ENCODE results near the gene ZDHHC15.
"Not testable (repeated sequence)": the region's sequence is repeated elsewhere in the genome, so short reads cannot be mapped to it uniquely, and the experiment has no call there.

DNA sequence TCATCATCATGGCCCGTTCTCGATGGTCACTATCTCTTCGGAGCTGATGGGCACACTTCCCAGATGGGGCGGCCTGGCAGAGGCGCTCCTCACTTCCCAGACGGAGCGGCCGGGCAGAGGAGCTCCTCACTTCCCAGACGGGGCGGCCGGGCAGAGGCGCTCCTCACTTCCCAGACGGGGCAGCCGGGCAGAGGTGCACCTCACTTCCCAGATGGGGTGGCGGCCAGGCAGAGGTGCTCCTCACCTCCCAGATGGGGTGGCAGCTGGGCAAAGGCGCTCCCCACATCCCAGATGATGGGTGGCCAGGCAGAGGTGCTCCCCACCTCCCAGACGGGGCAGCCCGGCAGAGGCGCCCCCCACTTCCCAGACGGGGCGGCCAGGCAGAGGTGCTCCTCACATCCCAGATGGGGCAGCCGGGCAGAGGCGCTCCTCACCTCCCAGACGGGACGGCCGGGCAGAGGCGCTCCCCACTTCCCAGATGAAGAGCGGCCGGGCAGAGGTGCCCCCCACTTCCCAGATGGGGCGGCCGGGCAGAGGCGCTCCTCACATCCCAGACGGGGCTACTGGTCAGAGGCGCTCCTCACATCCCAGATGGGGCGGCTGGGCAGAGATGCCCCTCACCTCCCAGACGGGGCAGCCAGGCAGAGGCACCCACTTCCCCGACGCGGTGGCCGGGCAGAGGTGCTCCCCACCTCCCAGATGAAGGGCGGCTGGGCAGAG is 188.3 kb downstream of the ZDHHC15 start:
- TF ChIP-seq FOS (IDR thresholded peaks at IDR 0.05; ENCODE audit: borderline replicate concordance, insufficient read depth, low read length); EZH2 (IDR thresholded peaks at IDR 0.05; ENCODE audit: borderline replicate concordance, low read depth, low read length, severe bottlenecking); POLR2AphosphoS5 (IDR thresholded peaks at IDR 0.05; ENCODE audit: insufficient read depth, low read depth, low read length); POLR2A (IDR thresholded peaks at IDR 0.05; ENCODE audit: low read depth, low read length); MYC (IDR thresholded peaks at IDR 0.05; ENCODE audit: low read depth, low read length): not testable (repeated sequence)
- TF ChIP-seq, protein P1, sequence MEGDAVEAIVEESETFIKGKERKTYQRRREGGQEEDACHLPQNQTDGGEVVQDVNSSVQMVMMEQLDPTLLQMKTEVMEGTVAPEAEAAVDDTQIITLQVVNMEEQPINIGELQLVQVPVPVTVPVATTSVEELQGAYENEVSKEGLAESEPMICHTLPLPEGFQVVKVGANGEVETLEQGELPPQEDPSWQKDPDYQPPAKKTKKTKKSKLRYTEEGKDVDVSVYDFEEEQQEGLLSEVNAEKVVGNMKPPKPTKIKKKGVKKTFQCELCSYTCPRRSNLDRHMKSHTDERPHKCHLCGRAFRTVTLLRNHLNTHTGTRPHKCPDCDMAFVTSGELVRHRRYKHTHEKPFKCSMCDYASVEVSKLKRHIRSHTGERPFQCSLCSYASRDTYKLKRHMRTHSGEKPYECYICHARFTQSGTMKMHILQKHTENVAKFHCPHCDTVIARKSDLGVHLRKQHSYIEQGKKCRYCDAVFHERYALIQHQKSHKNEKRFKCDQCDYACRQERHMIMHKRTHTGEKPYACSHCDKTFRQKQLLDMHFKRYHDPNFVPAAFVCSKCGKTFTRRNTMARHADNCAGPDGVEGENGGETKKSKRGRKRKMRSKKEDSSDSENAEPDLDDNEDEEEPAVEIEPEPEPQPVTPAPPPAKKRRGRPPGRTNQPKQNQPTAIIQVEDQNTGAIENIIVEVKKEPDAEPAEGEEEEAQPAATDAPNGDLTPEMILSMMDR (IDR thresholded peaks at IDR 0.05; ENCODE audit: extremely low read depth in 1 of 2, insufficient read depth in 1 of 2, low read depth in 1 of 2, low read length in 2 of 2) = not testable (repeated sequence)
- TF ChIP-seq, protein P2, sequence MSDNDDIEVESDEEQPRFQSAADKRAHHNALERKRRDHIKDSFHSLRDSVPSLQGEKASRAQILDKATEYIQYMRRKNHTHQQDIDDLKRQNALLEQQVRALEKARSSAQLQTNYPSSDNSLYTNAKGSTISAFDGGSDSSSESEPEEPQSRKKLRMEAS (IDR thresholded peaks at IDR 0.05; ENCODE audit: insufficient read depth, insufficient read length) = not testable (repeated sequence)

All from endothelial cell of umbilical vein (primary cell).